Ammon's horn (tissue), 1 donor: Measurements from ENCODE around the gene PBX1.
A peak's percentile ranks its signal among the peaks of the same experiment; 100 is the strongest.

Experiments
- DNase-seq: peaks from one replicate; pipeline ENCODE4 v3.0.0-alpha.2; 2016; ENCODE audit warnings: low spot score

The PBX1 gene

GRCh38 chr1:164725401-164725800 lies 166.4 kb downstream of the PBX1 start:
- DNase-seq: no peak

- no peak for DNase-seq
Measured at GRCh38 chr1:164726235-164726634, 167.3 kb downstream of the PBX1 start.

GRCh38 chr1:164728719-164729118 lies 169.7 kb downstream of the PBX1 start:
- no peak for DNase-seq

- DNase-seq: no peak
Measured at GRCh38 chr1:164731161-164731876, 172.3 kb downstream of the PBX1 start.

- DNase-seq: no peak
Measured at GRCh38 chr1:164733070-164733469, 174.1 kb downstream of the PBX1 start.

- DNase-seq: no peak
Measured at GRCh38 chr1:164733734-164734133, 174.8 kb downstream of the PBX1 start.

- DNase-seq: peak; percentile 67
Measured at GRCh38 chr1:164735315-164736052, 176.5 kb downstream of the PBX1 start.

GRCh38 chr1:164736137-164736536 lies 177.2 kb downstream of the PBX1 start:
- no peak for DNase-seq

- DNase-seq: no peak
Measured at GRCh38 chr1:164739189-164739588, 180.2 kb downstream of the PBX1 start.

GRCh38 chr1:164740000-164740526 lies 181.1 kb downstream of the PBX1 start:
- no peak for DNase-seq

GRCh38 chr1:164742745-164743144 lies 183.8 kb downstream of the PBX1 start:
- DNase-seq: no peak

GRCh38 chr1:164743976-164744375 lies 185.0 kb downstream of the PBX1 start:
- DNase-seq: no peak

GRCh38 chr1:164745736-164746135 lies 186.8 kb downstream of the PBX1 start:
- DNase-seq: no peak

- no peak for DNase-seq
Measured at GRCh38 chr1:164746632-164747031, 187.6 kb downstream of the PBX1 start.

GRCh38 chr1:164748253-164748899 lies 189.4 kb downstream of the PBX1 start:
- no peak for DNase-seq

- DNase-seq: no peak
Measured at GRCh38 chr1:164753521-164754077, 194.6 kb downstream of the PBX1 start.

GRCh38 chr1:164754088-164754600 lies 195.2 kb downstream of the PBX1 start:
- peak; percentile 71 for DNase-seq

GRCh38 chr1:164755690-164756089 lies 196.7 kb downstream of the PBX1 start:
- DNase-seq: no peak

- DNase-seq: no peak
Measured at GRCh38 chr1:164756741-164757140, 197.8 kb downstream of the PBX1 start.

GRCh38 chr1:164757625-164758024 lies 198.6 kb downstream of the PBX1 start:
- DNase-seq: no peak

GRCh38 chr1:164759144-164759920 lies 200.3 kb downstream of the PBX1 start:
- DNase-seq: no peak
